NCI-H2227 (cell line): ENCODE measurements around the gene SLC35A3.
"Not testable (repeated sequence)": the region's sequence is repeated elsewhere in the genome, so short reads cannot be mapped to it uniquely, and the experiment has no call there.

Experiments used
- DNase-seq: peaks from one replicate; lab custom pipeline; 2025; ENCODE audit not compliant: unreplicated experiment; lab: John Stamatoyannopoulos, UW

The SLC35A3 gene

GRCh38 chr1:100034470-100034869, 64.7 kb downstream of the SLC35A3 start:
- DNase-seq: peak; percentile 59

GRCh38 chr1:100035214-100035613, 65.4 kb downstream of the SLC35A3 start:
- no peak for DNase-seq

DNA sequence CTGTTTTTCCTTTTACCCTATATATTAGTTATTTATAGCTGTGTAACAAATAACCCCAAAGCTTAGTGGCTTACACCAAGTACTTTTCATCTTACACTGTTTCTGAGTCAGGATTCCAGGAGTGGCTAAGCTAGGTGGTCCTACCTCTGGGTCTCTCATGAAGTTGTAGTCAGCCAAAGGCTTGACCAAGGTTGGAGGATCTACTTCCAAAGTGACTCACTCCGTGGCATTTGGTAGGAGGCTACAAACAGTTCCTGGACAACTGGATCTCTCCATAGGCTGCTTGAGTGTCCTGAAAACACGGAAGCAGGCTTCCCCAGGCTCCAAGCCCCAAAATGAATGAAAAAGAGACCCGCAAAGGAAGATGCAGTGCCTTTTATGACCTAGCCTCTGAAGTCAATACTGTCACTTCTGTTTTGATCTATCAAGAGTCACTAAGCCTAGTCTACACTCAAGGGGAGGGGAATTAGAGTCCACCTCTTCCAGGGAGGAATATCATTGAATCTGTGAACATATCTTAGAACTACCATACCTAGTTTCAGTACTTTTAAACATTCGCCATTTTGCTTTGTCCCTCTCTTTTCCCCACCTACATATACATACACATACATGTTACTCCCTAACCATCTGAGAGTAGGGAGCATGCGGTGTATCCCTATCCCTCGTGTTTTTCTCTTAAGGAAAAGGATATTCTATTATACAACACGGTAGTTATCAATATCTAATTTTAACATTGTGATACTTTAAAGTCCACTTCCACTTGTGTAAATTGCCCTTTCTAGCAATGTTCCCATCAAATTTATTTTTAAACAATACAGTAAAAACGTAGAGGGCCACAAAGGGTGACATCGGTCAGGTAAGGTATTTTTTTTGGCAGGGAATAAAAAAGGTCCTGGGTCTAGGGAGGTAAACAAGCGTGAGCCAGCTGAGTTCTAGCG, 67.2 kb downstream of the SLC35A3 start:
- peak; percentile 13 for DNase-seq

DNA sequence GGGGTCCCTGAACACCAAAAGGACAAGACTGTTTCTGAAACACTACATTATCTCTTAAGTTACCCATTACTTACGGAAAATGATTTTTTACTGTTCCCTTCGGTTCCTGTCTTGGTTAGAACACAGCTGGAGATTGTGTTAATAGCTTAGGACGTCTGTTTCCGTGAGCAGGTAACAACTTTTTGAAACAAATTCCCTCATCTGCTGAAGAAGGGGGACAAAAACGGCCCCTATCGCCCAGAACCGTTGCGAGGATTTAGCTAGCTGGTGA, 67.8 kb downstream of the SLC35A3 start:
- no peak for DNase-seq

DNA sequence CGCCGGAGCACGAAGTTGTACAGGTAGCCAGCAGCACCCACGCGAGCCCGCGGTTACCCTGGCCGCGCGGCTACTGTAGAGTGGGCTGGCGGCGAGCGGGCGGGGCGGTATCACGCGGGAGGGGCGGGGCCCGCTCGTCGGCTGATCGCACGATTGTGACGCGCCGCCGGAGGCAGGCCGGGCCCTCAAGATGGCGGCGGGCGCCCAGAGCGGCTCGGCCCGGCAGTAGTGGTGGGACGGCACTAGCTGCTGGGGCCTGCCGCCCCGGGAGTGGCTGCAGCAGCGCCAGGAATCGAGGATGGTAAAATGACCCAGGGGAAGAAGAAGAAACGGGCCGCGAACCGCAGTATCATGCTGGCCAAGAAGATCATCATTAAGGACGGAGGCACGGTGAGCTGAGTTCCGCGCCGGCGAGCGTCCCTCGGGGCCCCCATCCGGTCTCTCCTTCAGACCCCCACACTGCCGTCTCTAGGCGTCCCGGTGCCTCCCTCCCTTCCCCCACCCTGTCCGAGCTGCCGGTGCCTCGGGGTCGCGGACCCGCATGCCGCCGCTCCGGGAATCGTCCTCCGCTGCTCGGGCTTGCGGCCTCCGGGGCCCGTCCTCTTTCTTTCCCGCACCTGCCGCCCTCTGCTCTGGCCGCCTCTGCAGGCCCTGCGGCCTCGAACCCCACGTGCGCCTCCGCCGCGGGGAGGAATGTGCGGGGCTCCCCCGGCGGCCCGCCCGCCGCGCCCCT, 68.3 kb downstream of the SLC35A3 start:
- peak; percentile 91 for DNase-seq

DNA sequence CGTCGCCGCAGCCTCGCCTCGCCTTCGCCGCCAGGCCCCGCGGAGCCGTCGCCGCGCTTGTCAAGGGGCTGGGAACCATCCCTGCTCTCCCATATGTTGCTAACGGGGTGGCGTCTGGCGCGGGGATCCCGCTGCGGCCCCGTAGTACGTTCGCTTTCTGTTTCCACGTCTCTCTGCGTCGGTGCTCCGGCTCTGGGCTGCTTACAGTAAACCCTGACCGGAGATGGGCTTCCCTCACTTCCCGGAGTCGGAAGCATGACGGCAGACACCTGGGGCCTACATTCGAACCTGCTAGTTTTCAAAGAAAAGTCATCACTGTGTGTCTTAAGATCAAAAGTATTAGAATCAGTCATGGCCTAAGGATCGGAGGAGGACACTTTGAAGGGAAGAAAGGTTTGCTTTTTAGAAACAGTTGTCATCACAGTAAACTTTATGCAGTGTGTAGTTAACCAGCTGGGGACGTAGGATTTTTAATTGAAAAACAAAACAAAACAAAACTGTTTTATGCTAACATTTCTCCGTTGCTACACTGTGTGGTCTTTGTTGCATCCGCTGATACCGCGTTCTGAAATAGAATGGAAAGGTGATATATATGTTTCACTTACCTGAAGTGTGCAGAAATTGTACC, 69.0 kb downstream of the SLC35A3 start:
- DNase-seq: peak; percentile 60

GRCh38 chr1:100039591-100039990, 69.8 kb downstream of the SLC35A3 start:
- DNase-seq: no peak

DNA sequence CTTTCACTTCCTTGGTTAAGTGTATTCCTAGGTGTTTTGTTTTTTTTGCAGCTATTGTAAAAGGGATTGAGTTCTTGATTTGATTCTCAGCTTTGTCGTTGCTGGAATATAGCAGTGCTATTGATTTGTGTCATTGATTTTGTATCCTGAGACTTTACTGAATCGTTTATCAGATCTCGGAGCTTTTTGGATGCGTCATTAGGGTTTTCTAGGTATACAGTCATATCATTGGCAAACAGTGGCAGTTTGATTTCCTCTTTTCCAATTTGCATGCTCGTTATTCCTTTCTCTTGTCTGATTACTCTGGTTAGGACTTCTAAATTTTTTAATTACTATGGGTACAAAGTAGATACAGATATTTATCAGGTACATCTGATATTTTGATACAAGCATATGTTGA, 75.4 kb downstream of the SLC35A3 start:
- no peak for DNase-seq

- not testable (repeated sequence) for DNase-seq
Observed at GRCh38 chr1:100047235-100047708, 77.5 kb downstream of the SLC35A3 start.

DNA sequence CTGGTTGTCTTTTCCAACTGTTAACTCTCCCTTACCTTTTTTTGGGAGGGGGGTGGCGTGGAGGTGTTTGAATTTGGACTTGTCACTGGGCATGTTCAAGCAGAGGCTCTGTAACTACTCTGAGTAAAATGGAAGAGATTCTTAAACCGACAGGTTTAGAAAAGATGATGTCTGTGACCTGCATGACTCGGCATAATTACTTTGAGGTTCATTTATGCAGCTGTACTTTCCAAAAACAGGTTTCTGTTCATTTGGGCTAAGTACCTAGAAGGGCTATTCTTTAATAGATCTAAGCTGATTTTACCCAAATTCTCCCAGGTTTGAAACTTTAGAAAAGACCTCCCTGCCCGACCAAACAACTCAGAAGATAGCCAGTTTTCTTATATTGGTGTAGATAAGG, 80.3 kb downstream of the SLC35A3 start:
- no peak for DNase-seq

- DNase-seq: no peak
Observed at GRCh38 chr1:100051401-100051800, 81.6 kb downstream of the SLC35A3 start.

GRCh38 chr1:100051893-100052292, 82.1 kb downstream of the SLC35A3 start:
- DNase-seq: no peak

DNA sequence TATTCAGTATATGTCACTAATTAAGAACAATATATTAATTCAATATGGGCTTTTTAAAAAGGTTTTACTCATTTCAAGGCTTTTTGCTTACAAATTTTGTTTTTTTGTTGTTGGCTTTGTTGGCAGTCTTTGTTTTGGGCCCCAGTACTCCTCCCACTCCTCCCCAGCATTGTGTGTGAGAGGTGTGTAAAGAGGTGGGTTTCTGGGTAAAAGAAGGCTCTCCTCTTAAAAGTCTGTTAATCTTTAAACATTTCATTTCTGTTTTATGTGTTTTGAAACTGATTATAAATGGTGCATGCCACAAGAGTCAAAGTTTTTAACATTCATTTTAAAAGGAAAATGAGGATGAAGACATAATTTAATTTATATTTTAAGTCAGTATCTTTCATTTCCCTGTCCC, 83.3 kb downstream of the SLC35A3 start:
- no peak for DNase-seq

DNA sequence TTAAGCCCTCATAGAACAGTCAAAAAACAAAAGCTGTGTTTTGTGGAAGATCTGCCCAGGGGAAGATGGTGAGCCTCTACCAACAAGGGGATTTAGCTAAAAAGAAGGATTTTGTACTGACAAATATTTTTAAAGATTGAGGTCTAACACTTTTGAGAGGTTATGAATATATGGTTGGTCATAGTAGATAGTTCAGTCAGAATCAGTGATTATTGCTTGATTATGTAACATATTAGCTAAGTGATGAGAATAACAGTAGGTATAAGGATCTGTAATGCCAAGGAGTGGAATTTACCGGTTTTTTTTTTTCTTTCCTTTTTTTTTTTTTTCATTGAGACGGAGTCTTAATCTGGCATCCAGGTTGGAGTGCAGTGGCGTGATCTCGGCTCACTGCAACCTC, 83.9 kb downstream of the SLC35A3 start:
- no peak for DNase-seq

GRCh38 chr1:100061681-100062080, 91.9 kb downstream of the SLC35A3 start:
- no peak for DNase-seq

GRCh38 chr1:100065183-100065968, 95.6 kb downstream of the SLC35A3 start:
- no peak for DNase-seq

- DNase-seq: no peak
Observed at GRCh38 chr1:100065969-100066227, 96.1 kb downstream of the SLC35A3 start.

- DNase-seq: no peak
Observed at GRCh38 chr1:100070201-100070939, 100.6 kb downstream of the SLC35A3 start.

- DNase-seq: no peak
Observed at GRCh38 chr1:100073531-100073930, 103.7 kb downstream of the SLC35A3 start.

DNA sequence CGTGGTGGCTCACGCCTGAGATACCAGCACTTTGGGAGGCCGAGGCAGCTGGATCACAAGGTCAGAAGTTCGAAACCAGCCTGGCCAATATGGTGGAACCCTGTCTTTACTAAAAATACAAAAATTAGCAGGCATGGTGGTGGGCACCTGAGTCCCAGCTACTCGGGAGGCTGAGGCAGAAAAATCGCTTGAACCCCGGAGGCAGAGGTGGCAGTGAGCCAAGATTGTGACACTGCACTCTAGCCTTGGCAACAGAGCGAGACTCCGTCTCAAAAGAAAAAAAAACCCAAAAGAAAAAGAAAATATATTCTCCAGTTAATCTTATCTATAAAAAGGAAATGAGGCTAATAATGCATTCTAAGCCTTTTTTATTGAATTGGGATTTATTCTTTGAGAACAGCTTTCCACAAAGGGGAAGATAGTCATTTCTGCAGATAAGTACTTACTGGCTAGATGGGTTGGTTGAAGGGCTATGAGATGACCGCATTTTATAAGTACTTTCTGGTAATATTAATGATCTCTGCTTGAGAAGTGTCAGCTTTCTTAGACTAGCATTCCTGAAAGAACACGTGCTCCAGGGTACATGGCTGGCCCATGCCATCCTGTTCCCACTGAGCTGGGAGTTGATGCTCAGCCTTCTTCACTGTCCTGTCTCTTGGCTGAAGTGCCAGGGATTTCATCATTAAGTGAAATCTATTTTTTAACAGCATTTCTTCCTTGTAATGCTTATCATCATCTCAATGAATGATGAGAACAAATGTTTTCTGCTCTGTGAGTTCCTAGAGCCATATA, 105.0 kb downstream of the SLC35A3 start:
- DNase-seq: no peak
